Kidney (tissue), 14 donors: ENCODE results near the gene CD34. TPM values are rescaled to one million over a fixed set of nuclear protein-coding genes. Genes with fewer than 3 reads are reported as not detected.
"Not testable (repeated sequence)": the region's sequence is repeated elsewhere in the genome, so short reads cannot be mapped to it uniquely, and the experiment has no call there.

ENCODE experiments used
- DNase-seq, 5 donors: peaks; one replicate each; pipeline ENCODE4 v3.0.0-alpha.2; 2013 to 2020
- FAIRE-seq: peaks from 2 replicates; lab custom pipeline; 2012; peaks lifted over from hg19 to GRCh38; lab: Jason Lieb, UNC
- H3K27ac ChIP-seq, 2 donors: one replicate each; pipeline ENCODE4 v1.7.0; 2013; ENCODE audit warnings: low read depth in 2 of 2, low read length in 2 of 2, inconsistent platforms in 1 of 2
- H3K27me3 ChIP-seq: one replicate; pipeline ENCODE4 v1.7.1; 2013; ENCODE audit warnings: low read length, inconsistent platforms; ENCODE audit not compliant: control insufficient read depth, insufficient read depth
- H3K36me3 ChIP-seq, 3 donors: one replicate each; pipeline versions ENCODE4 v1.7.0 to v1.7.1; 2013; ENCODE audit warnings: low read length in 3 of 3, control low read depth in 1 of 3, inconsistent platforms in 1 of 3; ENCODE audit not compliant: insufficient read depth in 3 of 3, control insufficient read depth in 2 of 3
- H3K4me1 ChIP-seq, 3 donors: one replicate each; pipeline versions ENCODE4 v1.7.0 to v1.7.1; 2013; ENCODE audit warnings: low read length in 3 of 3, inconsistent platforms in 1 of 3, low read depth in 1 of 3; ENCODE audit not compliant: control insufficient read depth in 2 of 3, insufficient read depth in 2 of 3
- H3K4me3 ChIP-seq, 3 donors: one replicate each; pipeline versions ENCODE4 v1.7.0 to v1.8.1; 2013; ENCODE audit warnings: low read length in 3 of 3, control low read depth in 1 of 3, inconsistent platforms in 1 of 3
- H3K9ac ChIP-seq, 3 donors: one replicate each; pipeline versions ENCODE4 v1.7.0 to v1.7.1; 2013; ENCODE audit warnings: low read length in 3 of 3, control low read depth in 1 of 3, inconsistent platforms in 1 of 3
- H3K9me3 ChIP-seq, 3 donors: one replicate each; pipeline versions ENCODE4 v1.7.0 to v1.7.1; 2013; ENCODE audit warnings: low read length in 3 of 3, control low read depth in 1 of 3, inconsistent platforms in 1 of 3; ENCODE audit not compliant: control insufficient read depth in 2 of 3, insufficient read depth in 1 of 3
- intact Hi-C: fragments of 100-400 bp; cut with DNase I; formaldehyde crosslinking; loops from one replicate; pipeline ENCODE4 v1.11.1; 2022
- polyA plus RNA-seq: library from polyadenylated mRNA; stranded (reverse); fragments of 350-450 nt; fragmentation: Illumina TruSeq; extraction: RNeasy Lipid Tissue Mini Kit (QIAGEN cat#74804); gene quantifications from one replicate; pipeline ENCODE4 v1.2.3, GENCODE V29; 2014; ENCODE audit warnings: low read depth, low replicate concordance; ENCODE audit not compliant: insufficient read depth
- total RNA-seq: library from RNA; stranded (reverse); fragmentation: NEBNext Ultra II Directional; extraction: Animal tissue kit (Norgen Biotek cat#: 25700); gene quantifications from one replicate; pipeline ENCODE4 v1.2.1, GENCODE V29; 2021
- TF ChIP-seq, protein P1 (sequence below): IDR thresholded peaks from 3 replicates; pipeline ENCODE4 v1.5.1; 2012; ENCODE audit warnings: mild to moderate bottlenecking, moderate library complexity, borderline replicate concordance; ENCODE audit not compliant: insufficient read depth; ENCODE audit errors: extremely low read depth
- donor health status: control.
- donor health status: control.
- donor health status: control.
- donor health status: control.
- donor health status: control.
- donor health status: DM: yes; HTN: yes; CAD: no.
- donor health status: Normal renal cell carcinoma (clear cell type).

The CD34 gene
- total and polyA plus RNA-seq, 2 donors from 2014 or later = 50.9 to 69.4 TPM

GRCh38 chr1:207882692-207883091 lies 28.2 kb downstream of the CD34 start:
- H3K27ac ChIP-seq = no peak overlapping the region
- peaks cover 0 to 7% (median 7%) of the 10 kb centered on the region in 3 donors for H3K4me1 ChIP-seq
- H3K9me3 ChIP-seq = no peaks in the 10 kb centered on the region
- H3K4me3 ChIP-seq = no peak overlapping the region
- H3K27me3 ChIP-seq = no peaks in the 10 kb centered on the region
- DNase-seq (no peak), FAIRE-seq (no peak)
- no peak overlapping the region for H3K9ac ChIP-seq
- TF ChIP-seq, protein P1, sequence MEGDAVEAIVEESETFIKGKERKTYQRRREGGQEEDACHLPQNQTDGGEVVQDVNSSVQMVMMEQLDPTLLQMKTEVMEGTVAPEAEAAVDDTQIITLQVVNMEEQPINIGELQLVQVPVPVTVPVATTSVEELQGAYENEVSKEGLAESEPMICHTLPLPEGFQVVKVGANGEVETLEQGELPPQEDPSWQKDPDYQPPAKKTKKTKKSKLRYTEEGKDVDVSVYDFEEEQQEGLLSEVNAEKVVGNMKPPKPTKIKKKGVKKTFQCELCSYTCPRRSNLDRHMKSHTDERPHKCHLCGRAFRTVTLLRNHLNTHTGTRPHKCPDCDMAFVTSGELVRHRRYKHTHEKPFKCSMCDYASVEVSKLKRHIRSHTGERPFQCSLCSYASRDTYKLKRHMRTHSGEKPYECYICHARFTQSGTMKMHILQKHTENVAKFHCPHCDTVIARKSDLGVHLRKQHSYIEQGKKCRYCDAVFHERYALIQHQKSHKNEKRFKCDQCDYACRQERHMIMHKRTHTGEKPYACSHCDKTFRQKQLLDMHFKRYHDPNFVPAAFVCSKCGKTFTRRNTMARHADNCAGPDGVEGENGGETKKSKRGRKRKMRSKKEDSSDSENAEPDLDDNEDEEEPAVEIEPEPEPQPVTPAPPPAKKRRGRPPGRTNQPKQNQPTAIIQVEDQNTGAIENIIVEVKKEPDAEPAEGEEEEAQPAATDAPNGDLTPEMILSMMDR = no peak
- intact Hi-C loops = no loop called here
- H3K36me3 ChIP-seq = no peaks in the 10 kb centered on the region

DNA sequence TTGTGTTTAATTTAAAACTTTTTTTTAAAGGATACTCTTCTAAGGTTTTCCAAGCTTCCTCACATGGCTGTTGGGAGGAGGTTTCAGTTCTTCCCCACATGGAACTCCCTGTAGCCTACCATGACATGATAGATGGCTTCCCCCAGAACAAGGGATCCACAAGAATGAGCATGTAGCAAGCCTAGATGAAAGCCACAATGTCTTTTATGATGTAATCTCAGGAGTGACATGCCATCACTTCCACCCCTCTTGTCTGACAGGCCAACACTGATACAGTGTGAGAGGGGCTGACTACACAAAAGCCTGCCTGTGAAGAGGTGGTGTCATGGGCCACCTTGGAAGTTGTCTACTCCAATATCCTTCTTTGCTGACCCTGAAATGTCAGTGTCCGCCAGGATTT lies 32.0 kb downstream of the CD34 start:
- no peak for FAIRE-seq
- no peak for DNase-seq
- no peaks in the 10 kb centered on the region for H3K9me3 ChIP-seq
- H3K36me3 ChIP-seq = no peaks in the 10 kb centered on the region
- no peak overlapping the region for H3K4me3 ChIP-seq
- no peaks in the 10 kb centered on the region for H3K4me1 ChIP-seq
- TF ChIP-seq, protein P1 = no peak
- no peak overlapping the region for H3K9ac ChIP-seq
- H3K27me3 ChIP-seq = no peaks in the 10 kb centered on the region
- H3K27ac ChIP-seq = no peak overlapping the region
- intact Hi-C loops = no loop called here

DNA sequence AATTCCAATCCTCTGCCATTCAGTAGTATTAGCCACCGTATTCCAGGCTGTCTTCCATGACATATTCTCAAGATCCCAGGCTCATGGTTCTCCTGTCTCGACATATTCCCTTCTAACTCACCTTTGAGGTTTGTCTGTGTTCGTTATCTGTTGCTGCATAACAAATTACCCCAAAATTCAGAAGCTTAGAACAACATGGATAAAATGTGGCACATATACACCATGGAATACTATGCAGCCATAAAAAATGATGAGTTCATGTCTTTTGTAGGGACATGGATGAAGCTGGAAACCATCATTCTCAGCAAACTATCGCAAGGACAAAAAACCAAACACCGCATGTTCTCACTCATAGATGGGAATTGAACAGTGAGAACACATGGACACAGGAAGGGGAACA lies 33.0 kb downstream of the CD34 start:
- DNase-seq, H3K4me3 ChIP-seq, H3K4me1 ChIP-seq, FAIRE-seq, H3K9ac ChIP-seq, H3K36me3 ChIP-seq, H3K27me3 ChIP-seq, H3K9me3 ChIP-seq, intact Hi-C loops, H3K27ac ChIP-seq: not testable (repeated sequence)

GRCh38 chr1:207876131-207876530 lies 34.8 kb downstream of the CD34 start:
- H3K27ac ChIP-seq = no peak overlapping the region
- FAIRE-seq (no peak), DNase-seq (no peak)
- H3K4me3 ChIP-seq = no peak overlapping the region
- H3K9me3 ChIP-seq = no peaks in the 10 kb centered on the region
- no peaks in the 10 kb centered on the region for H3K36me3 ChIP-seq
- TF ChIP-seq, protein P1 = peak; percentile 18
- H3K4me1 ChIP-seq = no peaks in the 10 kb centered on the region
- no peak overlapping the region for H3K9ac ChIP-seq
- H3K27me3 ChIP-seq = no peaks in the 10 kb centered on the region
- intact Hi-C loops = no loop called here
